ENCODE data around the gene PDHX. TPM values are rescaled to one million over a fixed set of nuclear protein-coding genes. Genes with fewer than 3 reads are reported as not detected.

Gene PDHX
- total and polyA plus RNA-seq, 10 of the 15 experiments (the other 5 are each of a cell fraction or from before 2014, with no cell fraction given): 14.5 to 41.9 (median 28.0) TPM

- TF ChIP-seq CUX1 (IDR thresholded peaks at IDR 0.05; ENCODE audit: insufficient replicate concordance, low read depth, low read length) (peak; percentile 55), EED (IDR thresholded peaks at IDR 0.05; ENCODE audit: low read depth) (peak; percentile 93), STAT1 (conservative IDR thresholded peaks at IDR 0.05) (0 out of 2 replicates have a peak, but pooled peaks have one; percentile 58), RUNX3 (IDR thresholded peaks at IDR 0.05; ENCODE audit: low read length) (peak; percentile 87), BACH1 (IDR thresholded peaks at IDR 0.05; ENCODE audit: borderline replicate concordance) (peak; percentile 18; the same call in 1 of the 2 replicates), HSF1 (IDR thresholded peaks at IDR 0.05; ENCODE audit: low read depth, low read length) (no peak), NKRF (conservative IDR thresholded peaks at IDR 0.05) (no peak), E4F1 (IDR thresholded peaks at IDR 0.05; ENCODE audit: borderline replicate concordance, partially characterized antibody) (no peak), RAD21 (IDR thresholded peaks at IDR 0.05; ENCODE audit: insufficient read depth, low read depth, low read length) (peak; percentile 6; the same call in 1 of the 2 replicates), CBX5 (IDR thresholded peaks at IDR 0.05; ENCODE audit: low read depth) (peak; percentile 63), SREBF1 (IDR thresholded peaks at IDR 0.05; ENCODE audit: low read length) (no peak), TCF12 (IDR thresholded peaks at IDR 0.05; ENCODE audit: low read depth, low read length) (0 out of 2 replicates have a peak, but pooled peaks have one; percentile 30), EZH2 (IDR thresholded peaks at IDR 0.05; ENCODE audit: borderline replicate concordance, control insufficient read depth, low read depth, low read length) (no peak), EGR1 (IDR thresholded peaks at IDR 0.05; ENCODE audit: borderline replicate concordance in 1 of 2, low read depth in 2 of 2, low read length in 2 of 2) (0 out of 3 replicates have a peak, but pooled peaks of 1 of the 2 experiments have one; percentile 11), CHD2 (IDR thresholded peaks at IDR 0.05; ENCODE audit: borderline replicate concordance, low read depth, low read length) (0 out of 2 replicates have a peak, but pooled peaks have one; percentile 18), ZSCAN29 (IDR thresholded peaks at IDR 0.05) (no peak), SRF (IDR thresholded peaks at IDR 0.05; ENCODE audit: low read depth in 2 of 2, low read length in 2 of 2) (no peak)
These were observed 124.0 kb downstream of the PDHX start (continued) for GRCh38 chr11:35040221-35040942.

Data from GM12878 (cell line).